Gastrocnemius medialis (tissue), 4 donors: Measurements from ENCODE around the gene MAP7.

Experiments
- POLR2A ChIP-seq, 2 donors: fragments of 450-650 bp; IDR thresholded peaks; one replicate each; pipeline ENCODE4 v1.6.1; 2017; ENCODE audit warnings: antibody characterized with exemption in 2 of 2, mild to moderate bottlenecking in 2 of 2, moderate library complexity in 2 of 2
- TF ChIP-seq, protein P1 (sequence below), 5 experiments: fragments of 450-650 bp in 3 of 5; fragments of 200-600 bp in 2 of 5; sonication (generic) in 2 of 5; IDR thresholded peaks in 4 of 5; conservative IDR thresholded peaks in 1 of 5; 1 replicate in 4 of 5; 2 replicates in 1 of 5; pipeline ENCODE4 v1.5.1; 2016 to 2019; ENCODE audit warnings: antibody characterized with exemption in 5 of 5, mild to moderate bottlenecking in 3 of 5, moderate library complexity in 3 of 5

DNA sequence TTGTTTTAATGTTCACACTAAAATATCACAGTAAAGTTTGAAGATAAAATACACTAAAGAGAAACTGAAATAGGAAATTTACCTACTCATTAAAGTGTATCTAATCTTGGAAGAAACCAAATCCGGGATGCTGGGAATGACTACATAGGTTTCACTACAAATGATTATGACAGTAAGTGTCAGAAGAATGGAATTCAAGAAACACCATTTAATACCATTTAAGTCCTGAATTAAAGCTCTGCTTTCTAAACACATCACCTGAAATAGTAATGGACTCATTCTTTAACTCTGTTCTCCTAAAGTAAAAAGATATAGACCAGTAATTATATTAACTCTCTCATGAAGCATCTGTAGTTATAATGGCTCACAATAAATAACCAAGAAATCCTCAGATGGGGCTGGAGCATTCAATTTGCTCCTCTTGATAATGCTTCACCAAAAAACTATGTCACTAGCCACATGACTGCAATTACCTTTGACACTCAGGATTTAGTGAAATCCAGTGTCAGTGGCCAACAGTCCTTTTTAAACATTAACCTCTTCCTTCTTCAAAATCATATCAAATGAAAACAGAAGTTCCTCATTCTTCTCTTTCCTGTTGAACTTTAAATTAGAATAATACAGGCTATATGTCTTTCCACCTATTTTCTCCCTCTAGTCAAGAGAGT, 41.4 kb downstream of the MAP7 start:
- TF ChIP-seq POLR2A (IDR thresholded peaks at IDR 0.05), result no peak
- TF ChIP-seq, protein P1, sequence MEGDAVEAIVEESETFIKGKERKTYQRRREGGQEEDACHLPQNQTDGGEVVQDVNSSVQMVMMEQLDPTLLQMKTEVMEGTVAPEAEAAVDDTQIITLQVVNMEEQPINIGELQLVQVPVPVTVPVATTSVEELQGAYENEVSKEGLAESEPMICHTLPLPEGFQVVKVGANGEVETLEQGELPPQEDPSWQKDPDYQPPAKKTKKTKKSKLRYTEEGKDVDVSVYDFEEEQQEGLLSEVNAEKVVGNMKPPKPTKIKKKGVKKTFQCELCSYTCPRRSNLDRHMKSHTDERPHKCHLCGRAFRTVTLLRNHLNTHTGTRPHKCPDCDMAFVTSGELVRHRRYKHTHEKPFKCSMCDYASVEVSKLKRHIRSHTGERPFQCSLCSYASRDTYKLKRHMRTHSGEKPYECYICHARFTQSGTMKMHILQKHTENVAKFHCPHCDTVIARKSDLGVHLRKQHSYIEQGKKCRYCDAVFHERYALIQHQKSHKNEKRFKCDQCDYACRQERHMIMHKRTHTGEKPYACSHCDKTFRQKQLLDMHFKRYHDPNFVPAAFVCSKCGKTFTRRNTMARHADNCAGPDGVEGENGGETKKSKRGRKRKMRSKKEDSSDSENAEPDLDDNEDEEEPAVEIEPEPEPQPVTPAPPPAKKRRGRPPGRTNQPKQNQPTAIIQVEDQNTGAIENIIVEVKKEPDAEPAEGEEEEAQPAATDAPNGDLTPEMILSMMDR (IDR thresholded peaks at IDR 0.05 in 4 of 5, conservative IDR thresholded peaks at IDR 0.05 in 1 of 5), result no peak
